ENCODE data around the gene ARHGAP9. TPM values are rescaled to one million over a fixed set of nuclear protein-coding genes. Genes with fewer than 3 reads are reported as not detected.
"Not testable (repeated sequence)": the region's sequence is repeated elsewhere in the genome, so short reads cannot be mapped to it uniquely, and the experiment has no call there.

The ARHGAP9 gene
- total and polyA plus RNA-seq, 12 donors = 0.83 to 17.7 (median 3.8) TPM

DNA sequence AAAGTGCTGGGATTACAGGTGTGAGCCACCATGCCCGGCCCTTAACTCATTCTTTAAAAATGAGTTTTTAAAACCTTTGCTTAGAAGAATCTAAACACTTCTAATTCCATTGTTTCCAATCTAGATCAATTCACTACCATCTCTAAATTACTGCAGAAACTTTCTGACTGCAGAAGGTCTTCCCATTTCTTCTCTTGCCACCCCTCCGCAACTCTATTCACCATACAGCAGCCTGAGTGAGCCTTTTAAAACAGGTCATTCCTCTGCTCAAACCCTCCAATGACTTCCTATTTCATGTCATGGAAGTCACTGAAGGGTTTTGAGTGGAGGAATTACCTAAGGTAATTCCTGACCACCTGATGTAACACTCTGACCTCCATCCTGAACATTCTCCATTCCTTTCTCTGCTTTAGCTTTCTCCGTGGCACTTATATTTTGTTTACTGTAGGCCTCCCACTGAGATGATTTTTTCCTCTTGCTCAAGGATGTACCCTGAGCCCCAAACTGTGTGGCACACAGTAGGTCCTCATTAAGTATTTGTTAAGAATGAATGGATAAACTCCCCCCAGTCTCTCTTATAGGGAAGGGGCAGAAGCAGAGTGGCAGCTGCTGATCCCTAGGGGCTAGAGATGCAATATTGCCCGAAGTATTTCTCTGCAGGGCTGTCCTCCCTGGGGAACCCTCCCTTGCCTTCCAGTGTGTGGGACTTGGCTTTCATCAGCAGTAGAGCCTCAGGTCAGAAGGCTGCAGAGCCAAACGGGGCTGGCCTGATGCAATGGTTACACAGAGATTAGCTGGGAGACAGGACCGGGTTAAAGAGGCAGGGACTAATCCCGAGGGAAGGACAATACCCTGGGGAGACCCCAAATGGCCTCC lies 39.5 kb upstream of the ARHGAP9 start:
- H3K4me1 ChIP-seq = peaks cover 19 to 78% (median 60%) of the 10 kb centered on the region in 9 donors
- H3K27me3 ChIP-seq = no peaks in the 10 kb centered on the region
- WGBS, 2 donors = 19% methylated on average over 7 of the region's 7 CpGs
- TF ChIP-seq, protein P1, sequence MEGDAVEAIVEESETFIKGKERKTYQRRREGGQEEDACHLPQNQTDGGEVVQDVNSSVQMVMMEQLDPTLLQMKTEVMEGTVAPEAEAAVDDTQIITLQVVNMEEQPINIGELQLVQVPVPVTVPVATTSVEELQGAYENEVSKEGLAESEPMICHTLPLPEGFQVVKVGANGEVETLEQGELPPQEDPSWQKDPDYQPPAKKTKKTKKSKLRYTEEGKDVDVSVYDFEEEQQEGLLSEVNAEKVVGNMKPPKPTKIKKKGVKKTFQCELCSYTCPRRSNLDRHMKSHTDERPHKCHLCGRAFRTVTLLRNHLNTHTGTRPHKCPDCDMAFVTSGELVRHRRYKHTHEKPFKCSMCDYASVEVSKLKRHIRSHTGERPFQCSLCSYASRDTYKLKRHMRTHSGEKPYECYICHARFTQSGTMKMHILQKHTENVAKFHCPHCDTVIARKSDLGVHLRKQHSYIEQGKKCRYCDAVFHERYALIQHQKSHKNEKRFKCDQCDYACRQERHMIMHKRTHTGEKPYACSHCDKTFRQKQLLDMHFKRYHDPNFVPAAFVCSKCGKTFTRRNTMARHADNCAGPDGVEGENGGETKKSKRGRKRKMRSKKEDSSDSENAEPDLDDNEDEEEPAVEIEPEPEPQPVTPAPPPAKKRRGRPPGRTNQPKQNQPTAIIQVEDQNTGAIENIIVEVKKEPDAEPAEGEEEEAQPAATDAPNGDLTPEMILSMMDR (IDR thresholded peaks at IDR 0.05) = no peak
- H3K36me3 ChIP-seq = peaks cover 0 to 50% (median 40%) of the 10 kb centered on the region in 9 donors
- intact Hi-C loops (cut with DNase I) = loop anchor here in 1 of 10 donors (5.0 kb wide), 1 partner anchor 232 kb away; no protein-coding TSS in a partner anchor
- DNase-seq (peak in 1 of 2 donors; percentile 29), ATAC-seq (peak in 1 of 8 donors; percentile 2)
- peak overlapping the region; percentile 67 to 98 (median 88) for H3K4me3 ChIP-seq
- peak overlapping the region in 9 of 10 donors; percentile 90 to 100 (median 99) for H3K27ac ChIP-seq
- H3K9me3 ChIP-seq = no peaks in the 10 kb centered on the region

DNA sequence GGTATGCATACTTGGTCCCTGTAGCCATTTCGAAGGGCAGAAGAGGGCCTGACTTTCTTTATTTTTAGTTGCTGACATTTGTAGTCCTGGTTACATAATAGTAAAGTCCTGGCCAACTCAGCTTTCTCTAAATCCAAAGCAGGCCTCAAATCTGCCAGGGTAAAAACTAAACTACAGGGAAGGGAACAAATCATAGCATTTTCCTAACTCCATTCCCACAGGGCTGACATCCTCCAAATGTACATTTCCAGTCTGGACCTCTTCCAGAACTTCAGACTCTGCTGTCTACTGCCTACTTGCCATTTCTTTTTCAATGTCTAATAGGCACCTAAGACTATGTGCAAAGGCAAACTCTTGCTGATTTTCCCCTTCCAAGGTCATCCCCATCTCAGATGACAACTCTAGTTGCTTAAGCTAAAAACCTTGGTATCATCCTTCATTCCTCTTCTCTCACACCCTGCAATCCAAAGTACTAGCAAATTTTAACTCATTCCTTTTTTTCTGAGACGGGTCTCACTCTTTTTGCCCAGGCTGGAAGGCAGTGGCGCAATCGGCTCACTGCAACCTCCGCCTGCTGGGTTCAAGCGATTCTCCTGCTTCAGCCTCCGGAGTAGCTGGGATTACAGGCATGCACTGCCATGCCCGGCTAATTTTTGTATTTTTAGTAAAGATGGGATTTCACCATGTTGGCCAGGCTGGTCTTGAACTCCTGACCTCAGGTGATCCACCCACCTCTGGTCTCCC lies 38.7 kb upstream of the ARHGAP9 start:
- Histone ChIP-seq H3K27ac (peak overlapping the region in 9 of 10 donors; percentile 90 to 100 (median 99)), H3K36me3 (peaks cover 0 to 53% (median 42%) of the 10 kb centered on the region in 9 donors), H3K4me3 (peak overlapping the region; percentile 26 to 98 (median 88)), H3K4me1 (peaks cover 15 to 70% (median 52%) of the 10 kb centered on the region in 9 donors), H3K27me3 (no peaks in the 10 kb centered on the region), H3K9me3 (no peaks in the 10 kb centered on the region)
- DNase-seq = no peak
- ATAC-seq = no peak
- WGBS, 2 donors = 41 to 53% methylated on average over 8 of the region's 8 CpGs
- intact Hi-C loops (cut with DNase I) = loop anchor here in 1 of 10 donors (5.0 kb wide), 1 partner anchor 231 kb away; no protein-coding TSS in a partner anchor
- TF ChIP-seq, protein P1 (IDR thresholded peaks at IDR 0.05) = no peak

DNA sequence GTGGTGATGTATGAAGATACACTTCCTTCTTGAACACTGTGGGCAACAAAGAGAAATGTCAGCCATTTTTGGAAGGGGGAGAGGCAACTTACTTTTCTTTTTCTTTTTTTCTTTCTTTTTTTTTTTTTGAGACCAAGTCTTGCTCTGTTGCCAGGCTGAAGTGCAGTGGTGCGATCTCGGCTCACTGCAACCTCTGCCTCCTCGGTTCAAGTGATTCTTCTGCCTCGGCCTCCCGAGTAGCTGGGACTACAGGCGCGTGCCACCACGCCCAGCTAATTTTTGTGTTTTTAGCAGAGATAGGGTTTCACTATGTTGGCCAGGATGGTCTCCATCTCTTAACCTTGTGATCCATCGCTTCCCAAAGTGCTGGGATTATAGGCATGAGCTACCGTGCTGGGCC lies 38.1 kb upstream of the ARHGAP9 start:
- 79 to 80% methylated on average over 10 of the region's 10 CpGs for WGBS, 2 donors
- not testable (repeated sequence) for DNase-seq, H3K9me3 ChIP-seq, H3K27me3 ChIP-seq, ATAC-seq
- Histone ChIP-seq H3K36me3 (peaks cover 0 to 60% (median 47%) of the 10 kb centered on the region in 9 donors), H3K4me1 (peaks cover 15 to 68% (median 51%) of the 10 kb centered on the region in 9 donors), H3K27ac (peak overlapping the region in 9 of 10 donors; percentile 7 to 100 (median 99)), H3K4me3 (peak overlapping the region in 7 of 10 donors; percentile 70 to 98 (median 93))
- intact Hi-C loops (cut with DNase I) = loop anchor here in 1 of 10 donors (5.0 kb wide), 1 partner anchor 230 kb away; no protein-coding TSS in a partner anchor

DNA sequence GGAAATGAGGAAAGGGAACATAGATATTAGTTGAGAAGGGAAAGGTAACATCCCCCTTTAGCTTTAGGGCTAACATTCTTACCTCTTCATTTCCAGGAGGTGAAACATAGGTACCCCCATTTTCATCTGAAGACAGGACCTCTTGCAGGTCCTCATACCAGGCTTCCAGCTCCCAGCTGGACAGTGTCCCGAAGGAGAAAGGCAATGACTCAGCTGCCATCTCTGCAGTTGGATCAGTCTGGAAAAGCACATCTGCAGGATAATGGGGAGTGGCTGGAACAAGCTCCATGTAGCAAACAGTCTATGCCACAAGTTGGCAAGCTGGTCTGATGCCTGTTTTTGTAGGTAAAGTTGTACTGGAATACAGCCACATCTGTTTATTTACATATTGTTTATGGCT lies 37.5 kb upstream of the ARHGAP9 start:
- DNase-seq = no peak
- no peaks in the 10 kb centered on the region for H3K27me3 ChIP-seq
- peaks cover 15 to 67% (median 50%) of the 10 kb centered on the region in 9 donors for H3K4me1 ChIP-seq
- H3K36me3 ChIP-seq = peaks cover 0 to 65% (median 53%) of the 10 kb centered on the region in 9 donors
- TF ChIP-seq, protein P1 (IDR thresholded peaks at IDR 0.05) = no peak
- WGBS, 2 donors = 37 to 57% methylated on average over 1 of the region's 1 CpG
- H3K27ac ChIP-seq = peak overlapping the region in 9 of 10 donors; percentile 7 to 100 (median 99)
- H3K9me3 ChIP-seq = no peaks in the 10 kb centered on the region
- intact Hi-C loops (cut with DNase I) = loop anchor here in 1 of 10 donors (5.0 kb wide), 1 partner anchor 230 kb away; no protein-coding TSS in a partner anchor
- peak overlapping the region in 3 of 10 donors; percentile 70 to 98 (median 86) for H3K4me3 ChIP-seq
- ATAC-seq = no peak
